Medulla oblongata (tissue), 1 donor: ENCODE measurements around the gene SDHA.
"Not testable (repeated sequence)": the region's sequence is repeated elsewhere in the genome, so short reads cannot be mapped to it uniquely, and the experiment has no call there.

ENCODE experiments used
- DNase-seq: peaks from one replicate; pipeline ENCODE4 v3.0.0-alpha.2; 2015; ENCODE audit errors: extremely low spot score

Gene SDHA

GRCh38 chr5:300691-301435, 82.7 kb downstream of the SDHA start:
- DNase-seq = not testable (repeated sequence)

GRCh38 chr5:302416-302815, 84.3 kb downstream of the SDHA start:
- not testable (repeated sequence) for DNase-seq

GRCh38 chr5:302966-303365, 84.8 kb downstream of the SDHA start:
- DNase-seq = no peak

- not testable (repeated sequence) for DNase-seq
These were observed 85.6 kb downstream of the SDHA start for GRCh38 chr5:303741-304140.

- DNase-seq = no peak
These were observed 86.9 kb downstream of the SDHA start for GRCh38 chr5:305050-305449.

GRCh38 chr5:305459-305858, 87.3 kb downstream of the SDHA start:
- no peak for DNase-seq

GRCh38 chr5:306011-306805, 88.1 kb downstream of the SDHA start:
- DNase-seq = no peak
